ENCODE measurements around the gene B3GAT3. TPM values are rescaled to one million over a fixed set of nuclear protein-coding genes. Genes with fewer than 3 reads are reported as not detected.

B3GAT3 gene
- total and polyA plus RNA-seq, 3 donors from 2014 or later: 36.6 to 69.2 (median 66.4) TPM

- Histone ChIP-seq H3K36me3 (ENCODE audit: low read depth, missing control alignments) (no peaks in the 10 kb centered on the region), H3K27me3 (no peaks in the 10 kb centered on the region), H3K27ac (peak overlapping the region; percentile 7 to 31), H3K4me3 (no peak overlapping the region), H3K4me1 (peaks cover 12% of the 10 kb centered on the region), H3K9me3 (no peaks in the 10 kb centered on the region)
- TF ChIP-seq CTCF (IDR thresholded peaks at IDR 0.05): no peak
- no peak for TF ChIP-seq POLR2A (IDR thresholded peaks at IDR 0.05)
- DNase-seq: no peak
- 68 to 78% methylated on average over 18 of the region's 18 CpGs for whole genome bisulfite sequencing, 2 donors
- intact Hi-C loops (cut with DNase I; ENCODE audit: low total_unique reads): no loop called here
These were observed 40.6 kb downstream of the B3GAT3 start for GRCh38 chr11:62580959-62581715.

- Histone ChIP-seq H3K36me3 (ENCODE audit: low read depth, missing control alignments) (no peaks in the 10 kb centered on the region), H3K4me1 (peaks cover 29% of the 10 kb centered on the region), H3K9me3 (no peaks in the 10 kb centered on the region), H3K27ac (no peak overlapping the region), H3K27me3 (no peaks in the 10 kb centered on the region), H3K4me3 (no peak overlapping the region)
- DNase-seq: no peak
- intact Hi-C loops (cut with DNase I; ENCODE audit: low total_unique reads): no loop called here
- TF ChIP-seq CTCF (IDR thresholded peaks at IDR 0.05): no peak
- TF ChIP-seq POLR2A (IDR thresholded peaks at IDR 0.05): no peak
- 84 to 85% methylated on average over 2 of the region's 2 CpGs for WGBS, 2 donors
These were observed 42.5 kb downstream of the B3GAT3 start for GRCh38 chr11:62579252-62579651.

GRCh38 chr11:62578541-62578940, 43.2 kb downstream of the B3GAT3 start:
- Histone ChIP-seq H3K36me3 (ENCODE audit: low read depth, missing control alignments) (no peaks in the 10 kb centered on the region), H3K4me3 (no peak overlapping the region), H3K9me3 (no peaks in the 10 kb centered on the region), H3K27ac (no peak overlapping the region), H3K4me1 (peaks cover 29% of the 10 kb centered on the region), H3K27me3 (no peaks in the 10 kb centered on the region)
- WGBS, 2 donors: 95 to 97% methylated on average over 7 to 11 of the region's 11 CpGs
- intact Hi-C loops (cut with DNase I; ENCODE audit: low total_unique reads): no loop called here
- no peak for DNase-seq
- TF ChIP-seq POLR2A (IDR thresholded peaks at IDR 0.05): no peak
- no peak for TF ChIP-seq CTCF (IDR thresholded peaks at IDR 0.05)

GRCh38 chr11:62577046-62577714, 44.6 kb downstream of the B3GAT3 start:
- H3K4me1 ChIP-seq: peaks cover 35% of the 10 kb centered on the region
- peak overlapping the region; percentile 15 to 25 for H3K27ac ChIP-seq
- H3K9me3 ChIP-seq: no peaks in the 10 kb centered on the region
- TF ChIP-seq POLR2A (IDR thresholded peaks at IDR 0.05) (no peak), CTCF (IDR thresholded peaks at IDR 0.05) (no peak)
- no peak overlapping the region for H3K4me3 ChIP-seq
- no peak for DNase-seq
- H3K27me3 ChIP-seq: no peaks in the 10 kb centered on the region
- intact Hi-C loops (cut with DNase I; ENCODE audit: low total_unique reads): no loop called here
- 71 to 74% methylated on average over 8 to 12 of the region's 12 CpGs for WGBS, 2 donors
- H3K36me3 ChIP-seq (ENCODE audit: low read depth, missing control alignments): no peaks in the 10 kb centered on the region
